Heart left ventricle (tissue), 13 donors: ENCODE results near the gene HAPLN2.
"Not testable (repeated sequence)": the region's sequence is repeated elsewhere in the genome, so short reads cannot be mapped to it uniquely, and the experiment has no call there.

Experiments
- CTCF ChIP-seq, 12 donors: fragments of 200-600 bp; sonication (generic) in 4 of 12; IDR thresholded peaks; one replicate each; pipeline versions ENCODE4 v1.5.0 to v1.8.0; 2018 to 2022; ENCODE audit warnings: antibody characterized with exemption in 12 of 12, mild to moderate bottlenecking in 5 of 12
- POLR2A ChIP-seq, 2 donors: fragments of 450-650 bp; IDR thresholded peaks; one replicate each; pipeline ENCODE4 v1.6.1; 2017; ENCODE audit warnings: antibody characterized with exemption in 2 of 2, mild to moderate bottlenecking in 2 of 2, moderate library complexity in 2 of 2
- donor health status: ischemic (EF 13 %, LVEDD 7.1; RV severe dilation, severe dysfunction).
- donor health status: DM: no; HTN: yes; CAD: no.
- donor health status: DM: no; HTN: no; CAD: no.
- donor health status: ischemic (EF 25% LVEDD 6.9; RV normal size, moderate dysfunction).
- donor health status: ischemic (EF 25% LVEDD 5.7; RV mildly dilated, moderate dysfunction).
- donor health status: ischemic (EF 35%, LVEDD 5.7; RV mildly dilated, moderate dysfunction).
- donor health status: nonischemic (EF 11% LVEDD 7.7; RV severe dilation, severe dysfunction).
- donor health status: DM: yes; HTN: yes; CAD: no.
- donor health status: PGD.
- donor health status: ischemic (EF 29% LVEDD 5.4; RV normal size, mild dysfunction).
- donor health status: nonischemic (EF 23%, LVEDD 6.1; RV moderate dilation, normal function).

- TF ChIP-seq CTCF, POLR2A (IDR thresholded peaks at IDR 0.05): not testable (repeated sequence)
Measured at GRCh38 chr1:156587927-156588326, 31.3 kb upstream of the HAPLN2 start.
